Superior temporal gyrus (tissue), 1 donor: Measurements from ENCODE around the gene ZIC5.

ENCODE experiments used
- DNase-seq: peaks from one replicate; pipeline ENCODE4 v3.0.0-alpha.2; 2016; ENCODE audit errors: extremely low spot score

The ZIC5 gene

GRCh38 chr13:99971576-99972189 lies at the start of gene ZIC5:
Gene ZIC5 (minus strand): TSS chr13:99971767. CDS start chr13:99971603, 164 bp downstream.
- no peak for DNase-seq

- DNase-seq: no peak
Measured at GRCh38 chr13:100019780-100020356, 48.3 kb upstream of the ZIC5 start.

GRCh38 chr13:100014621-100015020 lies 43.1 kb upstream of the ZIC5 start:
- no peak for DNase-seq

- no peak for DNase-seq
Measured at GRCh38 chr13:99998261-99998660, 26.7 kb upstream of the ZIC5 start.

GRCh38 chr13:99997702-99998214 lies 26.2 kb upstream of the ZIC5 start:
- no peak for DNase-seq

- DNase-seq: no peak
Measured at GRCh38 chr13:99996381-99996973, 24.9 kb upstream of the ZIC5 start.

GRCh38 chr13:99995589-99996380 lies 24.2 kb upstream of the ZIC5 start:
- no peak for DNase-seq

- no peak for DNase-seq
Measured at GRCh38 chr13:99995104-99995588, 23.6 kb upstream of the ZIC5 start.

- DNase-seq: no peak
Measured at GRCh38 chr13:99994638-99995020, 23.1 kb upstream of the ZIC5 start.

GRCh38 chr13:99993660-99994637 lies 22.4 kb upstream of the ZIC5 start:
- DNase-seq: no peak

- DNase-seq: no peak
Measured at GRCh38 chr13:99992949-99993351, 21.4 kb upstream of the ZIC5 start.

- no peak for DNase-seq
Measured at GRCh38 chr13:99991828-99992775, 20.5 kb upstream of the ZIC5 start.

- DNase-seq: no peak
Measured at GRCh38 chr13:99991013-99991827, 19.7 kb upstream of the ZIC5 start.

- no peak for DNase-seq
Measured at GRCh38 chr13:99990126-99990977, 18.8 kb upstream of the ZIC5 start.

GRCh38 chr13:99989276-99990125 lies 17.9 kb upstream of the ZIC5 start:
- DNase-seq: no peak

- no peak for DNase-seq
Measured at GRCh38 chr13:99988529-99989275, 17.1 kb upstream of the ZIC5 start.
